Mucosa of rectum (tissue), 2 donors: Measurements from ENCODE around the gene PSMB3.

Experiments used
- H3K27ac ChIP-seq, 2 donors: one replicate each; pipeline ENCODE4 v1.7.0; 2013; ENCODE audit warnings: inconsistent platforms in 2 of 2, low read depth in 2 of 2, low read length in 2 of 2
- H3K27me3 ChIP-seq, 2 donors: one replicate each; pipeline ENCODE4 v1.7.0; 2013; ENCODE audit warnings: low read length in 2 of 2; ENCODE audit not compliant: control insufficient read depth in 2 of 2, insufficient read depth in 2 of 2
- H3K36me3 ChIP-seq, 2 donors: one replicate each; pipeline ENCODE4 v1.7.0; 2013; ENCODE audit warnings: low read length in 2 of 2; ENCODE audit not compliant: control insufficient read depth in 2 of 2, insufficient read depth in 2 of 2
- H3K4me1 ChIP-seq, 2 donors: one replicate each; pipeline ENCODE4 v1.7.0; 2013; ENCODE audit warnings: low read length in 2 of 2, mild to moderate bottlenecking in 1 of 2; ENCODE audit not compliant: control insufficient read depth in 2 of 2, insufficient read depth in 2 of 2
- H3K4me3 ChIP-seq, 2 donors: one replicate each; pipeline ENCODE4 v1.7.0; 2013; ENCODE audit warnings: low read length in 2 of 2
- H3K9ac ChIP-seq, 2 donors: one replicate each; pipeline ENCODE4 v1.7.0; 2013; ENCODE audit warnings: low read length in 2 of 2, low read depth in 1 of 2, mild to moderate bottlenecking in 1 of 2
- H3K9me3 ChIP-seq, 2 donors: one replicate each; pipeline ENCODE4 v1.7.0; 2013; ENCODE audit warnings: low read length in 2 of 2; ENCODE audit not compliant: control insufficient read depth in 2 of 2
- donor health status: healthy.
- donor health status: Normal muscosa, but diverticular disease.

Gene PSMB3

DNA sequence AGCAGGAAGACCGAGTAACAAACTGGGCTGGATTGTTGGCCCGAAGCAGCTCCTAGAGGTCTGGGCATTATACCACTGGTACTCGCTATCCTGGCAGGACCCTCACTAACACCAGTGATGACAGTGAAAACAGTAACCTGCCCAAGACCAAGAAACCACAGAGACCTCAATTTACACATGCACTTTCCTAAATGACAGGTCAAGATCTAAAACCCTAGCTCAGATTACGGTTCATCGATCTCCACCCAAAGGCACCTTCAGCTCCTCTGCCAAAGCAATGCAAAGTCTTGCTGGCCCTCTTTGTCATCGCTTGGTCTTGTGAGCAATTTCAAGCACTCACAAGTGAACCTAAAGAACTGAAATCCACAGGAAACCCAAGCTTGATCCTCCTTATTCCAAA lies 45.3 kb downstream of the PSMB3 start:
- Histone ChIP-seq H3K27ac (no peak overlapping the region), H3K9me3 (no peaks in the 10 kb centered on the region), H3K4me3 (peak overlapping the region in 1 of 2 donors; percentile 78), H3K27me3 (no peaks in the 10 kb centered on the region), H3K4me1 (peaks cover 21 to 33% of the 10 kb centered on the region in 2 donors), H3K36me3 (peaks cover 18 to 19% of the 10 kb centered on the region in 2 donors), H3K9ac (no peak overlapping the region)

DNA sequence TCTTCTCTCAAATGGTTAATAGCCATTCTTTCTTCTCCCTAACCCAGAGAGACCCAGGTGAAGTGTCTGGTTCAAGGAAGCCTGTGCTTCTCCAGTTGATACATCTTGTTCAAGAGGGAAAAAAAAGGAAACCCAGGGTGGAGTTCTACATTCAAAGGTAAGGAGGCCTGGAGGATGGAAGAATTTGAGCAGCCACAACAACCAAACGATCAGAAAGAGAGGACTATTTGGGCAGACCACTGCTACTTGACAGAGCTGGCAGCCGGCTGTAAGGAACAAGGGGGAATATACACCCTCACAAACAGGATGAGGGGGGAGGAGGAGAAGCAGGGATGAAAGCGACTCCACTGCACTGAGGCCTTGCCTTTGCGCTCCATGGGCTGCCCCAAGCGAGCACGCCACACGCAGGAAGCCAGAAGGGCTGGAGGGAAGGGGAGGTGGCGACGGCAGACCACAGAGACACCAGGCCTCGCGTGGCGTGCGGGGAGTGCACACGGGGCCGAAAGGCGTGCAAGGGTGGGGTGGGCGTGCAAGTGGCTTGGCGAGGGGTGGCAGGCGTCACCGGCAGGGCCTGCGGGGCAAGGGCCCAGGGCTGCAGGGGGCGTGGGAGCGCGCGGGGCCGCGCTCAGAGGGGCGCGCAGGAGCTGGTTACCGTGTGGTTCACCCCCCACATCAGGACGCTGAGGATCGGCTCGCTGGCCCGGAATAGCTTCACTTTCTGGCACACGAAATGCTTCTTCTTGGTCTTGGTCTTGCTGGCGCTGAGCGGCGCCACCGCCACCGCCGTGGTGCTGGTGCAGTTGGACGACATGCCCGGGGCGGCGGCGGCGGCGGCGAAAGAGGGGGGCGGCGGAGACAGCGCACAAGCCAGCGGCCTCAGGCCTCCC lies 46.3 kb downstream of the PSMB3 start:
- peak overlapping the region; percentile 78 to 96 for H3K4me3 ChIP-seq
- peaks cover 21 to 33% of the 10 kb centered on the region in 2 donors for H3K4me1 ChIP-seq
- peak overlapping the region; percentile 81 to 98 for H3K27ac ChIP-seq
- H3K9ac ChIP-seq: peak overlapping the region; percentile 69 to 84
- peaks cover 23 to 26% of the 10 kb centered on the region in 2 donors for H3K36me3 ChIP-seq
- H3K9me3 ChIP-seq: no peaks in the 10 kb centered on the region
- H3K27me3 ChIP-seq: no peaks in the 10 kb centered on the region

DNA sequence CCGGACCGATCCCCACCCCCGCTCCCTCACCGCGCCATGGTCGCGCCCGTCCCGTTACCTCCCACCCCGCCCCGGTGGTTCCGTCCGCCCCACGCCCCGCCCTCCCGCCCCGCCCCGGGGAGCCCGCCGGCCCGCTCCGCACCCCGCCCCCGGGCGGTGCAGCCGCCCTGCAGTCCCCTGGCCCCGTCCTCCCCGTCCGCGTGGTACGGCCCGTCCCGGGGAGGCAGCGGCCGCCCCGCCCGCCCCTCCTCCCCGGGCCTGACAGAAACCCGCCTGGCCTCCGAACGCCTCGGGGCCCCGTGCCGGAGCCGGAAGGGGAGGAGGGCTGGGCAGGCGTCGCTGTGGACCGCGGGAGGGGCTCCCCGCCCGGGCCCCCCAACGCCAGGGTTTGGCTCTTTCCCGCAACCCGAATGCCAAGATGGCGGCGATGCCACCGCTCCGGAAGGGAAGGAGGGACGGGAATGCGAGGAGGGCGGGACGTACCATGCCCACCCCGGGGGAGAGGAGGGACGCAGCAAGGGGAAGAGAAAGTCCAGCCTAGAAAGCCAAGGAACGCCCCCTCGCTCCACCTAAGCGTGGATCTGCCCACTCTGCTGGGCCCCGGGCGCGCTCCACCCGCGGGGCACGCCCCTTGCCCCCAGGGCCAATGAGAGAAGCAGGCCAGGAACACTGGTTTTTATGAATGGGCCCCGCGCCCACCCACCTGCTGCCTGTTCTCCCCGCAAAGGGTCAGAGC lies 47.1 kb downstream of the PSMB3 start, which contains the start of gene PIP4K2B:
PIP4K2B (minus strand) TSS at position 56 of the 736 bp plus-strand sequence. CDS start 132 bp downstream, outside the sequence.
- H3K4me3 ChIP-seq: peak within 1 kb of the TSS; percentile 78 to 96
- H3K9ac ChIP-seq: peak within 1 kb of the TSS; percentile 77 to 95
- H3K27me3 ChIP-seq: no peaks in the 10 kb centered on the region
- H3K9me3 ChIP-seq: no peaks in the 10 kb centered on the region
- H3K27ac ChIP-seq: peak within 1 kb of the TSS; percentile 97 to 98
- H3K4me1 ChIP-seq: peaks cover 21 to 33% of the 10 kb centered on the region in 2 donors
- peaks cover 28 to 32% of the 10 kb centered on the region in 2 donors for H3K36me3 ChIP-seq

DNA sequence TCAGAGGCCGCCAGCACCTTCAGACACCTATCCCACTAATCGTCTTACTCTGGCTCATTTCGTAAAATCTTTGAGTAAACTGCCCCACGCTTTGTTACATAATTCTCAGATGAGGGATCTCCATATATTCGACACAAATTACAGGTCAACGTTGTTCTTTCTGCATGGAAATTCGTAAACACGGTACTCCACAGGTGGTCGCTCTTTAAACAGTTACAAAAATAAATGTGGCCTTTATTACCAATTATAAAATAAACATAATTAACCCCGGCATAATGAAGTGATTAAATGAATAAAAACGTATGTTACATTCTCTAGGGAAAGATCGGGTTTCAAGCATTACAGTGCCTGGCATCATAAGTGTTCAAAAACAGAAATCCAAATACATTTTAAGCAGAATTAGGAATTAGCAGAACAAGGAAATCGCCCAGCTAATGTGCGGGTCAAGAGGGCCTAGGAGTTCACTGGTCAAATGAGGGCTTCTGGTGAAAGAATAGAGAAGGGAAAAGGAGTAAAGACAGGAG lies 47.8 kb downstream of the PSMB3 start:
- Histone ChIP-seq H3K9me3 (no peaks in the 10 kb centered on the region), H3K36me3 (peaks cover 30 to 32% of the 10 kb centered on the region in 2 donors), H3K27ac (peak overlapping the region; percentile 97 to 98), H3K4me3 (peak overlapping the region; percentile 74 to 96), H3K9ac (peak overlapping the region; percentile 77 to 95), H3K27me3 (no peaks in the 10 kb centered on the region), H3K4me1 (peaks cover 21 to 33% of the 10 kb centered on the region in 2 donors)

DNA sequence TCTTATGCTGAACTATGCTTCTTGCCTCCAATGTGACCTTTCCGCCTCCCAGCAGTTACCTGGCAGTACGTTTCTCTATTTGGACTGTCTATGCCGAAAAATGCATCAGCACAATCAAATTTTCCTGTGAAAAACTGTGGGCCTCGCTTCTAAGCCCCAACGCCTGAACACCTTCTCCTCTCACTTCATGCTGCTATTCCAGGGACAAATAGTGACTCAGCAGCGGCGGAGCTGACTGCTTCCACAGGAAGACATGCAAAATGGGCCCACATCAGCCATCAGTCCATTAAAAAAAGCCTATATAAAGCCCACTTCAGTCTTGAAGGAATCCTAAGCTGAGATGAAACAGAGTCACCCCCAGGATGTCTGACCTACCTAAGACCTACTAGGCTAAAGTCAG lies 57.3 kb downstream of the PSMB3 start:
- Histone ChIP-seq H3K9ac (no peak overlapping the region), H3K4me1 (no peaks in the 10 kb centered on the region), H3K27me3 (no peaks in the 10 kb centered on the region), H3K9me3 (no peaks in the 10 kb centered on the region), H3K27ac (no peak overlapping the region), H3K4me3 (no peak overlapping the region), H3K36me3 (peaks cover 42 to 63% of the 10 kb centered on the region in 2 donors)
